GM12878 (cell line): ENCODE data around the gene CA9. TPM values are rescaled to one million over a fixed set of nuclear protein-coding genes. Genes with fewer than 3 reads are reported as not detected.

ENCODE experiments used
- ATAC-seq: fragments of 200-7000 bp; cut with Tn5 transposase; 3 replicates; pipeline ENCODE4 v1.9.1; 2020; ENCODE audit warnings: mild to moderate bottlenecking, moderate library complexity
- BruUV-seq: library from RNA; stranded (reverse); fragments of 400-500 nt; replicated peaks from 2 replicates; lab custom pipeline; 2021; lab: Mats Ljungman, UMichigan
- CTCF ChIA-PET: fragments of 300-600 bp; sonication (Branson Sonifier 250); formaldehyde crosslinking; extraction: SDS; loops from one replicate; lab custom pipeline; 2021; ENCODE audit warnings: inconsistent platforms; lab: Yijun Ruan, JAX
- POLR2A ChIA-PET: fragments of 350-600 bp; formaldehyde crosslinking; extraction: SDS; loops from one replicate; lab custom pipeline; 2021; ENCODE audit warnings: inconsistent platforms; lab: Charles Lee
- RAD21 ChIA-PET: fragments of 300-600 bp; sonication (Branson Sonifier 250); formaldehyde crosslinking; loops from one replicate; lab custom pipeline; 2023; ENCODE audit warnings: antibody characterized with exemption; ENCODE audit not compliant: unreplicated experiment; lab: Charles Lee
- SMC1A ChIA-PET: fragments of 300-600 bp; sonication (Branson Sonifier 250); formaldehyde crosslinking; loops from one replicate; lab custom pipeline; 2023; ENCODE audit not compliant: unreplicated experiment, uncharacterized antibody; lab: Charles Lee
- DNase-seq: peaks from one replicate; pipeline ENCODE4 v3.0.0-alpha.2; 2011; ENCODE audit warnings: low read depth, low spot score
- FAIRE-seq: peaks from 3 replicates; lab custom pipeline; 2011; peaks lifted over from hg19 to GRCh38; lab: Jason Lieb, UNC
- H2AFZ ChIP-seq: 2 replicates; pipeline ENCODE4 v1.6.0; 2011; ENCODE audit warnings: low read depth, low read length, control low read depth; ENCODE audit not compliant: control insufficient read depth
- H3K27ac ChIP-seq: 2 replicates; pipeline ENCODE4 v1.5.1; 2011; ENCODE audit warnings: control low read depth; ENCODE audit not compliant: control insufficient read depth, insufficient read depth
- H3K27me3 ChIP-seq, 2 experiments: replicated peaks in 1 of 2; 2 replicates each; pipeline versions ENCODE4 v1.6.0 to v1.6.1; 2011; ENCODE audit warnings: low read length in 1 of 2; ENCODE audit not compliant: control insufficient read depth in 2 of 2, insufficient read depth in 2 of 2
- H3K36me3 ChIP-seq, 2 experiments: 2 replicates each; pipeline ENCODE4 v1.5.1; 2011; ENCODE audit warnings: low read length in 1 of 2; ENCODE audit not compliant: control insufficient read depth in 2 of 2, insufficient read depth in 2 of 2
- H3K4me1 ChIP-seq: 2 replicates; pipeline ENCODE4 v1.6.1; 2011; ENCODE audit warnings: mild to moderate bottlenecking, low read length, moderate library complexity, mixed read lengths; ENCODE audit not compliant: control insufficient read depth, insufficient read depth
- H3K4me2 ChIP-seq: 2 replicates; pipeline ENCODE4 v1.6.0; 2011; ENCODE audit warnings: control low read depth; ENCODE audit not compliant: control insufficient read depth, insufficient read depth
- H3K4me3 ChIP-seq: fragments of 200-600 bp; sonication (generic); 2 replicates; pipeline ENCODE4 v1.5.1; 2016
- H3K79me2 ChIP-seq: 2 replicates; pipeline ENCODE4 v1.6.0; 2011; ENCODE audit warnings: low read length; ENCODE audit not compliant: control insufficient read depth, insufficient read depth
- H3K9ac ChIP-seq: 2 replicates; pipeline ENCODE4 v1.8.0; 2011; ENCODE audit warnings: low read length, control low read depth, mixed read lengths; ENCODE audit not compliant: control insufficient read depth, insufficient read depth
- H3K9me3 ChIP-seq: replicated peaks from 3 replicates; pipeline ENCODE4 v1.5.1; 2011; ENCODE audit warnings: mild to moderate bottlenecking, low read length; ENCODE audit not compliant: control insufficient read depth, insufficient read depth
- H4K20me1 ChIP-seq: 2 replicates; pipeline ENCODE4 v1.6.0; 2011; ENCODE audit not compliant: control insufficient read depth, insufficient read depth
- CHD1 ChIP-seq: IDR thresholded peaks from 2 replicates; pipeline ENCODE4 v1.6.1; 2012; ENCODE audit warnings: low read depth, low read length, improper control_type of control experiment
- ESRRA ChIP-seq: IDR thresholded peaks from 2 replicates; pipeline ENCODE4 v1.6.1; 2012; ENCODE audit warnings: mild to moderate bottlenecking, low read length, improper control_type of control experiment
- MTA3 ChIP-seq: IDR thresholded peaks from 2 replicates; pipeline ENCODE4 v1.6.1; 2012; ENCODE audit warnings: low read length, inconsistent platforms, borderline replicate concordance
- MXI1 ChIP-seq: fragments of 150-350 bp; IDR thresholded peaks from 2 replicates; pipeline ENCODE4 v1.6.1; 2011; ENCODE audit warnings: low read depth, mild to moderate bottlenecking, inconsistent platforms, low read length, improper control_type of control experiment
- NBN ChIP-seq: fragments of 450-650 bp; IDR thresholded peaks from 2 replicates; pipeline ENCODE4 v1.6.1; 2016
- PAX8 ChIP-seq: fragments of 450-650 bp; IDR thresholded peaks from 2 replicates; pipeline ENCODE4 v1.6.1; 2017; ENCODE audit warnings: mild to moderate bottlenecking, moderate library complexity
- POLR2A ChIP-seq: IDR thresholded peaks from 2 replicates; pipeline ENCODE4 v1.6.1; 2011; ENCODE audit warnings: low read depth, mild to moderate bottlenecking, low read length
- SIN3A ChIP-seq: IDR thresholded peaks from 2 replicates; pipeline ENCODE4 v1.6.1; 2012; ENCODE audit warnings: low read depth, low read length, improper control_type of control experiment
- SP1 ChIP-seq: IDR thresholded peaks from one replicate; pipeline ENCODE4 v1.6.1; 2011; ENCODE audit warnings: low read depth, low read length
- SPI1 ChIP-seq: IDR thresholded peaks from 2 replicates; pipeline ENCODE4 v1.6.1; 2011; ENCODE audit warnings: low read depth, mild to moderate bottlenecking, low read length, moderate library complexity, borderline replicate concordance; ENCODE audit not compliant: insufficient read depth
- SREBF1 ChIP-seq: IDR thresholded peaks from 2 replicates; pipeline ENCODE4 v1.6.1; 2012; ENCODE audit warnings: mild to moderate bottlenecking, low read length
- TARDBP ChIP-seq: IDR thresholded peaks from 2 replicates; pipeline ENCODE4 v1.6.1; 2016; ENCODE audit warnings: borderline replicate concordance
- ZBED1 ChIP-seq: IDR thresholded peaks from 2 replicates; pipeline ENCODE4 v1.6.1; 2016; ENCODE audit warnings: borderline replicate concordance
- WGBS: methylation state at CpG from one replicate; pipeline ENCODE4 v1.1.6; 2016; ENCODE audit warnings: low lambda C conversion rate; ENCODE audit not compliant: insufficient replicate concordance, insufficient coverage; ENCODE audit errors: missing lambda C conversion rate; 5-methylcytosine and 5-hydroxymethylcytosine counted together
- in situ Hi-C: fragments of 300-500 bp; cut with MboI; formaldehyde crosslinking; loops from 9 replicates; pipeline ENCODE4 v1.14.3; 2018; ENCODE audit warnings: mixed read lengths
- intact Hi-C: fragments of 100-400 bp; cut with micrococcal nuclease; formaldehyde crosslinking; loops from one replicate; pipeline ENCODE4 v1.14.2; 2022; ENCODE audit not compliant: unreplicated experiment
- polyA plus RNA-seq, 11 experiments: library from polyadenylated mRNA; depleted of rRNA in 4 of 11; unstranded in 6 of 11; stranded (reverse) in 5 of 11; fragments of >200 nt; fragmentation: Nextera tagmentation in 4 of 11; fragmentation: Illumina TruSeq in 1 of 11; extraction: Ambion mirVana in 4 of 11; extraction: Trizol in 1 of 11; gene quantifications; 1 replicate in 1 of 11; 2 replicates in 10 of 11; pipeline versions ENCODE4 v1.2.1 to v1.2.3, GENCODE V29; 2011 to 2016; ENCODE audit warnings: inconsistent platforms in 2 of 11, missing spikeins in 2 of 11, low read depth in 1 of 11
- total RNA-seq, 4 experiments: library from RNA; depleted of rRNA in 3 of 4; stranded (reverse); fragments of >200 nt in 3 of 4; fragmentation: Illumina TruSeq in 1 of 4; extraction: Trizol in 1 of 4; gene quantifications; 2 replicates each; pipeline versions ENCODE4 v1.2.1 to v1.2.3, GENCODE V29; 2013 to 2021
- TF ChIP-seq, protein P1 (sequence below): IDR thresholded peaks from 2 replicates; pipeline ENCODE4 v1.6.1; 2012; ENCODE audit warnings: low read depth, low read length, improper control_type of control experiment
- TF ChIP-seq, protein P2 (sequence below): fragments of 450-650 bp; IDR thresholded peaks from 2 replicates; pipeline ENCODE4 v1.6.1; 2017; ENCODE audit warnings: antibody characterized with exemption, mild to moderate bottlenecking, moderate library complexity

The CA9 gene
- total and polyA plus RNA-seq, 10 of the 15 experiments (the other 5 are each of a cell fraction or from before 2014, with no cell fraction given) = 0.53 to 6.6 (median 1.2) TPM

DNA sequence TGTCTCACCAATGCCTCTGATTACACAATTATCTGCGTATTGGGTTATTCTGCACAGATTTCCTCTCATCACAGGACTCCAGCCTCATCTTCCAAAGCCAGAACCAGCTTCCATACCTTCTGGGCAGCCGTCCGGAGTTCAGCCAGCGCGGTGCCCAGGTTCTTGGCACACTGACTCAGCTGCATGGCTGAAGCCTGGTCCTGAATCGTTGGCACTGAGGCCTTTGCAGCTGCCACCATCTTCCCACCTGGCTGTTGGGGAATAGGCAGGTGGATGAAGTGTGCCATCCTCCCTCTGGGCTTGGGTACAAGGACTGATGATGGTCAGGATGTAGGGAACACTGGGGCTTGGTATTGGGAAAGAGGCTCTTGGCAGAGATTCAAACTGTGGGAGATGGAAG is 40.4 kb downstream of the CA9 start:
- H2AFZ ChIP-seq = no peak overlapping the region
- no peak for ATAC-seq
- H3K79me2 ChIP-seq = no peaks in the 10 kb centered on the region
- no peak overlapping the region for H3K27ac ChIP-seq
- no TSS peak for BruUV-seq
- H3K9me3 ChIP-seq = no peaks in the 10 kb centered on the region
- 97% methylated on average over 6 of the region's 6 CpGs for WGBS
- POLR2A ChIA-PET = interaction anchor here (1.0 to 1.1 kb wide), 2 partner anchors 17 to 49 kb away, joined by 3 read pairs; partner anchors contain the start of gene ARHGEF39
- H3K4me1 ChIP-seq = peaks cover 14% of the 10 kb centered on the region
- H3K4me3 ChIP-seq = no peak overlapping the region
- CTCF ChIA-PET = interaction anchor here (1.1 to 5.1 kb wide), 3 partner anchors 16 to 18 kb away, joined by 3 to 30 read pairs (median 4); partner anchors contain the start of gene TLN1
- no peak for FAIRE-seq
- H3K36me3 ChIP-seq = peaks cover 50 to 63% of the 10 kb centered on the region in 2 experiments
- DNase-seq = no peak
- in situ Hi-C loops = no loop called here
- SMC1A ChIA-PET = interaction anchor here (1.0 to 2.3 kb wide), 3 partner anchors 14 to 53 kb away, joined by 4 to 9 read pairs (median 7); no protein-coding TSS in a partner anchor
- no peak overlapping the region for H3K9ac ChIP-seq
- TF ChIP-seq POLR2A (peak; percentile 25; the same call in 1 of the 2 replicates), ESRRA (no peak)
- TF ChIP-seq, all 136 proteins: peak for 1
- Histone ChIP-seq H3K4me2 (no peak overlapping the region), H4K20me1 (no peaks in the 10 kb centered on the region), H3K27me3 (no peaks in the 10 kb centered on the region)
- intact Hi-C loops = no loop called here
- RAD21 ChIA-PET = no interaction called here

DNA sequence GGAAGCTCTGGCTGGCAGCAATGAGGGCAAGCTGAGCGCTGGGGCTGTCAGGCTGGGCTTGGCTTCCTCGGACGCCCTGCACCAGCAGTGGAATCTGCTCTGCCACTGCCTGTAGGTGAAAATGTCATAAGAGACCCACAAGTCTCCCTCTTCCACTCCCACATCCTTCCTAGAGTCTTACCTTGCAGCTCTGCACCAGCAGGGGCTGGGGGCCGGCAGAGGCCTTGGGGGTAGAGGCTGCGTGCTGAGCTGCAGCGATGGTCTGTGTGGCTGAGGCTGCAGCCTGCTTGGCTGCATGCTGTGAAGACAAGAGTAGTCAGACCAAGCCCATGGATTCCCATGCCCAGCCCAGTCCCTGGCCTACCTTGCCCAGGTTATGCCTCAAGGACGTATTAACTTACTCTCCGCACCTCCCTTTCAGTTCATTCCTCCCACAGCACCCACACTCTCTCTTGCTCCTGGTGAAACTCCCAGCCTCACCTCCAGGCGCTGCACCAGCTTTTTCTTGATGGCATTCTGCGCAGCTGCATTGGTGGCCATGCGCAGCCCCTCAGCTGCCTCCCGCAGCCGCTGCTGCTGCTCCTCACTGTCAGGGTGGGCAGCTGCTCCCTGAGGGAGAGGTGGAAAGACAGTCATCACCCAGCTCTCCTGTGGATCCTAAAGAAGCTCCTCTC is 41.0 kb downstream of the CA9 start:
- 97% methylated on average over 13 of the region's 13 CpGs for WGBS
- Histone ChIP-seq H3K27ac (no peak overlapping the region), H3K4me2 (no peak overlapping the region), H3K36me3 (peaks cover 56 to 65% of the 10 kb centered on the region in 2 experiments), H3K79me2 (no peaks in the 10 kb centered on the region), H3K9me3 (no peaks in the 10 kb centered on the region), H4K20me1 (no peaks in the 10 kb centered on the region), H3K4me1 (peaks cover 14% of the 10 kb centered on the region), H3K27me3 (no peaks in the 10 kb centered on the region), H3K4me3 (no peak overlapping the region), H2AFZ (no peak overlapping the region), H3K9ac (no peak overlapping the region)
- ChIA-PET POLR2A (interaction anchor here (0.8 to 1.7 kb wide), 6 partner anchors 8 to 50 kb away, joined by 3 to 6 read pairs (median 3); partner anchors contain the start of gene ARHGEF39), SMC1A (interaction anchor here (2.0 kb wide), 1 partner anchor 13 kb away, joined by 9 read pairs; no protein-coding TSS in a partner anchor), CTCF (interaction anchor here (0.8 to 1.6 kb wide), 3 partner anchors 17 to 42 kb away, joined by 3 read pairs; partner anchors contain the start of gene TLN1), RAD21 (no interaction called here)
- BruUV-seq = no TSS peak
- ATAC-seq = no peak
- FAIRE-seq = no peak
- intact Hi-C loops (no loop called here), in situ Hi-C loops (no loop called here)
- no peak for DNase-seq
- TF ChIP-seq, protein P1, sequence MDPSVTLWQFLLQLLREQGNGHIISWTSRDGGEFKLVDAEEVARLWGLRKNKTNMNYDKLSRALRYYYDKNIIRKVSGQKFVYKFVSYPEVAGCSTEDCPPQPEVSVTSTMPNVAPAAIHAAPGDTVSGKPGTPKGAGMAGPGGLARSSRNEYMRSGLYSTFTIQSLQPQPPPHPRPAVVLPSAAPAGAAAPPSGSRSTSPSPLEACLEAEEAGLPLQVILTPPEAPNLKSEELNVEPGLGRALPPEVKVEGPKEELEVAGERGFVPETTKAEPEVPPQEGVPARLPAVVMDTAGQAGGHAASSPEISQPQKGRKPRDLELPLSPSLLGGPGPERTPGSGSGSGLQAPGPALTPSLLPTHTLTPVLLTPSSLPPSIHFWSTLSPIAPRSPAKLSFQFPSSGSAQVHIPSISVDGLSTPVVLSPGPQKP = no peak
- TF ChIP-seq PAX8 (no peak), SIN3A (no peak), SP1 (no peak), MXI1 (no peak), CHD1 (no peak), NBN (no peak), SREBF1 (no peak), SPI1 (no peak), MTA3 (no peak), TARDBP (no peak), ZBED1 (no peak)
- TF ChIP-seq, protein P2, sequence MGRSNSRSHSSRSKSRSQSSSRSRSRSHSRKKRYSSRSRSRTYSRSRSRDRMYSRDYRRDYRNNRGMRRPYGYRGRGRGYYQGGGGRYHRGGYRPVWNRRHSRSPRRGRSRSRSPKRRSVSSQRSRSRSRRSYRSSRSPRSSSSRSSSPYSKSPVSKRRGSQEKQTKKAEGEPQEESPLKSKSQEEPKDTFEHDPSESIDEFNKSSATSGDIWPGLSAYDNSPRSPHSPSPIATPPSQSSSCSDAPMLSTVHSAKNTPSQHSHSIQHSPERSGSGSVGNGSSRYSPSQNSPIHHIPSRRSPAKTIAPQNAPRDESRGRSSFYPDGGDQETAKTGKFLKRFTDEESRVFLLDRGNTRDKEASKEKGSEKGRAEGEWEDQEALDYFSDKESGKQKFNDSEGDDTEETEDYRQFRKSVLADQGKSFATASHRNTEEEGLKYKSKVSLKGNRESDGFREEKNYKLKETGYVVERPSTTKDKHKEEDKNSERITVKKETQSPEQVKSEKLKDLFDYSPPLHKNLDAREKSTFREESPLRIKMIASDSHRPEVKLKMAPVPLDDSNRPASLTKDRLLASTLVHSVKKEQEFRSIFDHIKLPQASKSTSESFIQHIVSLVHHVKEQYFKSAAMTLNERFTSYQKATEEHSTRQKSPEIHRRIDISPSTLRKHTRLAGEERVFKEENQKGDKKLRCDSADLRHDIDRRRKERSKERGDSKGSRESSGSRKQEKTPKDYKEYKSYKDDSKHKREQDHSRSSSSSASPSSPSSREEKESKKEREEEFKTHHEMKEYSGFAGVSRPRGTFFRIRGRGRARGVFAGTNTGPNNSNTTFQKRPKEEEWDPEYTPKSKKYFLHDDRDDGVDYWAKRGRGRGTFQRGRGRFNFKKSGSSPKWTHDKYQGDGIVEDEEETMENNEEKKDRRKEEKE = no peak
